Measurements from ENCODE around the gene FAM200B.

Gene FAM200B

DNA sequence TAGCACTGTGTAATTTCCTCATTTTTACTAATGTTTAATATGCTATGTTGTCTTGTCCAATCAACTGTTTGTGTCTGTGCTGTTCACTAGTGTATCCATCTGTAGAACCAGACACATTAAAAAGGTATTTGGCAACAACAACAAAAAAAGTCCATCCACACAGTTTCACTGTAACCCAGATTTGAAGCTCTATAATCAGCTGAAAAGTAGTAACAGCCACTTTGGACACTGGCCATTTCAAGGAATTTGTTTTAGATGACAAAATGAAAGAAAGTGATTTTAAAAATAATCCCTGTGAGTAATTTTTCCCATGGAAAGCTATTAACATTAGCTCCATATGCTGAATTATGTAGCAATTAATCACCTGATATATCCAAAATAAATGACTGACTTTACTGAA lies 24.3 kb upstream of the FAM200B start:
- TF ChIP-seq, protein P1, sequence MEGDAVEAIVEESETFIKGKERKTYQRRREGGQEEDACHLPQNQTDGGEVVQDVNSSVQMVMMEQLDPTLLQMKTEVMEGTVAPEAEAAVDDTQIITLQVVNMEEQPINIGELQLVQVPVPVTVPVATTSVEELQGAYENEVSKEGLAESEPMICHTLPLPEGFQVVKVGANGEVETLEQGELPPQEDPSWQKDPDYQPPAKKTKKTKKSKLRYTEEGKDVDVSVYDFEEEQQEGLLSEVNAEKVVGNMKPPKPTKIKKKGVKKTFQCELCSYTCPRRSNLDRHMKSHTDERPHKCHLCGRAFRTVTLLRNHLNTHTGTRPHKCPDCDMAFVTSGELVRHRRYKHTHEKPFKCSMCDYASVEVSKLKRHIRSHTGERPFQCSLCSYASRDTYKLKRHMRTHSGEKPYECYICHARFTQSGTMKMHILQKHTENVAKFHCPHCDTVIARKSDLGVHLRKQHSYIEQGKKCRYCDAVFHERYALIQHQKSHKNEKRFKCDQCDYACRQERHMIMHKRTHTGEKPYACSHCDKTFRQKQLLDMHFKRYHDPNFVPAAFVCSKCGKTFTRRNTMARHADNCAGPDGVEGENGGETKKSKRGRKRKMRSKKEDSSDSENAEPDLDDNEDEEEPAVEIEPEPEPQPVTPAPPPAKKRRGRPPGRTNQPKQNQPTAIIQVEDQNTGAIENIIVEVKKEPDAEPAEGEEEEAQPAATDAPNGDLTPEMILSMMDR (IDR thresholded peaks at IDR 0.05; ENCODE audit: low read depth, low read length), result no peak

DNA sequence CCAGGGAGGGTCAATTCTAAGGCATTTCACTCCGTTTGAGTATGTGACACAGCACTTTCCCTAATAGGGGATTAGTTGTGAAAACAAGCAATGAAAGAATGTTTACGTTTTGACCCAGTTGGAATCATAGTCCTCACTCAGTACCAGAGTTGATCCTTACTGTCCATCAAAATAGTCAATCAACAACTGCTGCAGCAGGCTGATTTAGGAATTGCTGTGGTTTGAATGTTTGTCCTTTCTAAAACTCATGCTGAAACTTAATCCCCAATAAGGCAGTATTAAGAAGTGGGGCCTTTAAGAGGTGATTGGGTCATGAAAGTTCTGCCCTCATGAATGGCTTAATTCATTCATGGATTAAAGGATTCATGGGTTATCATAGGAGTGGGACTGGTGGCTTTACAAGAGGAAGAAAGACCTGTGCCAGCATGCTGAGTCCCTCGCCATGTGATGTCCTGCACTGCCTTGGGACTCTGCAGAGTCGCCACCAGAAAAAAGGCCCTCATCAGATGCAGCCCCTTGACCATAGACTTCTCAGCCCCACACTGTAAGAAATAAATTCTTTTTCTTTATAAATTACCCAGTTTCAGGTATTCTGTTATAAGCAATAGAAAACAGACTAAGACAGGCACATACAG lies 23.4 kb upstream of the FAM200B start:
- TF ChIP-seq, protein P1 (IDR thresholded peaks at IDR 0.05; ENCODE audit: low read depth, low read length), result no peak
- no peak overlapping the region for H3K4me3 ChIP-seq (ENCODE audit: low read depth, low read length)

More for the DNA sequence above, 24.3 kb upstream of the FAM200B start:
- H3K4me3 ChIP-seq (ENCODE audit: low read depth, low read length), result no peak overlapping the region

DNA sequence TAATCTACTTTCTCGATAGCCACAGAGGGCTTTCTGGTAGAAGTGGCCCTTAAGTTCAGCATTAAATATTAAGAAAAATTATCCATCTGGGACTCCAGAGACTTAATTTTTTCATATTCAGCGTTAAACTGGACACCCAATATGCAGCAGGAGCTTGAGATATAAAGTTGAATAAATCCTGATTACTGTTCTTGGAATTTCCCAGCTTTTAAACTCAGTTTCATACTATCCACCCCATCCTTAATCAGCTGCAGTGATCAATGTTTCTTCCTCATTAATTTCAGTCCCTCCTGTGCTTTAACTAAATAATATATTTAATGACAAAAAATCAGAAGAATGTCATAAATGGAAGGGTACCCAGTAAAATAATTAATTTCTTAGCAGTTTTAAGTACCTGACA lies 22.8 kb upstream of the FAM200B start:
- TF ChIP-seq, protein P1 (IDR thresholded peaks at IDR 0.05; ENCODE audit: low read depth, low read length), result no peak
- no peak overlapping the region for H3K4me3 ChIP-seq (ENCODE audit: low read depth, low read length)

DNA sequence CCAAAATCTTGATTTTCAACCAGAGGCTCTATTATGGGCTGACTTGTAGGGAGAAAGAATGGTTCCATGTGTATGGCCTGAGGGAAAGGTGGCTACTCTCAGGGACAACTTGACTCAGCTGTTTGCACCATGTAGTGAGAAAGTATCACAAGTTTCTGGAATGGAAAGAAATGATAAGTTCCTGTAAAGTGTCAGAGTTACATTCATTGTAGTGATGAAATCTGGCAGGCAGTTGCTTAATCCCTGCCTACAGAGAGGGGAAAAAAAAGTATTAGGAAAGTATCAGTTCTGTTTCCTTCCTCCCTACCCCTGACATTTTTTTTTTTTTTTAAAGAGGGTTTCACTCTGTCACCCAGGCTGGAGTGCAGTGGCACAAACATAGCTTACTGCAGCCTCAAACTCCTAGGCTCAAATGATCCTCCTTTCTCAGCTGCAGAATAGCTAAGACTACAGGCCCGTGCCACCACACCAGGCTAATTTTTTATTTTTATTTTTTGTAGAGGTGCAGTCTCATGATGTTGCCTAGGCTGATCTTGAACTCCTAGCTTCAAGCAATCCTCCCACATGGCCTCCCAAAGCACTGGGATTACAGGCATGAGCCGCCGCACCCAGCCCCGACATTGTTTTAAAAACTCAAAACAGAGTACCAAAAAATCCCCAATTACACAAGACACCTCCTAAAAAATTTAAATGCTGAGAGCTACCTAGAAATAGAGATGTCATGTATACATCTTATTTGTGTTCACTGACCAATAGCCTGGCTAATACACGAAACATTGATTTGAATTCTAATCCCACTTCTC lies 21.7 kb upstream of the FAM200B start:
- TF ChIP-seq, protein P1 (IDR thresholded peaks at IDR 0.05; ENCODE audit: low read depth, low read length), result no peak
- no peak overlapping the region for H3K4me3 ChIP-seq (ENCODE audit: low read depth, low read length)

DNA sequence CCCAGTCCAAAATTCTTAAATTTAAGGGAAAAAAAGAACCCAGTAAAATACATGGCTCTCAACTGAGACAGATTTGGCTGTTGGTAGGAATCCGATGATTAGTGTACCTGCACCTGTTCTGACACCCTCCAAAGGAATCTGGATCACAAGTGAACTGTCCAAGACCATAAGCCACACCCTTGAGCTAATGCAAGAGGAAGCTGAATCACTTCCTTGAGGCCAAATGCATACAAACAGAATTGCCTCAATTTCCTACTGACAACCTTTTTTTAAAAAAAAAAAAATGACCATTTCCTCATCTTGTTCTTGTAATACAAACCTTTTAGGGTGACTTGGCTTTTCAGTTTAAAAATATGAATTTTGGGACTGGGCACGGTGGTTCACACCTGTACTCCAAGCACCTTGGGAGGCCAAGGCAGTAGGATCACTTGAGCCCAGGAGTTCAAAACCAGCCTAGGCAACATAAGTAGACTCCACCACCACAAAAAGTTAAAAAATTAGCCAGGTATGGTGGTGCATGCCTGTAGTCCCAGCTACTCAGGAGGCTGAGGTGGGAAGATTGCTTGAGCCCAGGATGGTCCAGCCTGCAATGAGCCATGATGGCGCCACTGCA lies 15.8 kb upstream of the FAM200B start:
- TF ChIP-seq, protein P1 (IDR thresholded peaks at IDR 0.05; ENCODE audit: low read depth, low read length), result no peak
- no peak overlapping the region for H3K4me3 ChIP-seq (ENCODE audit: low read depth, low read length)

DNA sequence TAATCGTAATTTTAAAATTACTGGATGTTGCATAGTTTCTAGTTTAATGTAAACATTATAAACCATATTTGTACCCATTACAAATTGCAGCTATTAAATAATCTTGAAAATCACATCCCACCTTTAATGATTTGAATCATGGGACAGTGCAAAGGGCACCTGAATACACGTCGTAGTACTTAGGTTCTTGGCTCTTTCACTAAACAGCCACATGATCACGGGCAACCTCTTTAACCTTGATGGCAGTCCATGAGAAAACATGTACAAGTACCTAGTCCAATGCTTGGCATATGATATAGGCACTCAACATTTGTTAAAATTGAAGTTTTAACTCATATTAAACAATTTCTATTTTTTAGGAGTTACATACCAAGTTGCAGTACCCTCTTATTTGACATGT lies 14.6 kb upstream of the FAM200B start:
- TF ChIP-seq, protein P1 (IDR thresholded peaks at IDR 0.05; ENCODE audit: low read depth, low read length), result no peak
- no peak overlapping the region for H3K4me3 ChIP-seq (ENCODE audit: low read depth, low read length)
